Mesendoderm (in vitro differentiated cells): ENCODE results near the gene SH3GL3.

Experiments used
- DNase-seq: peaks from one replicate; pipeline ENCODE4 v3.0.0; 2013
- H2AK5ac ChIP-seq: 2 replicates; pipeline ENCODE4 v1.6.1; 2013; ENCODE audit warnings: low read length, inconsistent platforms
- H2BK120ac ChIP-seq: 2 replicates; pipeline ENCODE4 v1.6.1; 2013; ENCODE audit warnings: low read depth, mild to moderate bottlenecking, low read length, moderate library complexity, mixed read lengths
- H2BK15ac ChIP-seq: replicated peaks from 2 replicates; pipeline ENCODE4 v1.6.1; 2013; ENCODE audit warnings: low read depth, mild to moderate bottlenecking, moderate library complexity
- H2BK5ac ChIP-seq: 2 replicates; pipeline ENCODE4 v1.6.1; 2013; ENCODE audit warnings: low read length, inconsistent platforms
- H3K18ac ChIP-seq: 2 replicates; pipeline ENCODE4 v1.6.1; 2013; ENCODE audit warnings: mild to moderate bottlenecking, low read length, mixed read lengths
- H3K23ac ChIP-seq: one replicate; pipeline ENCODE4 v1.6.1; 2013; ENCODE audit warnings: low read length
- H3K27ac ChIP-seq: 2 replicates; pipeline ENCODE4 v1.5.1; 2013; ENCODE audit warnings: low read depth, mild to moderate bottlenecking, inconsistent platforms, low read length, moderate library complexity
- H3K27me3 ChIP-seq: 2 replicates; pipeline ENCODE4 v1.6.1; 2013; ENCODE audit warnings: low read length, control low read depth, mild to moderate bottlenecking, inconsistent platforms; ENCODE audit not compliant: insufficient read depth, poor library complexity
- H3K36me3 ChIP-seq: 2 replicates; pipeline ENCODE4 v1.6.1; 2013; ENCODE audit warnings: low read length, inconsistent platforms; ENCODE audit not compliant: control insufficient read depth, insufficient read depth
- H3K4ac ChIP-seq: one replicate; pipeline ENCODE4 v1.6.1; 2013; ENCODE audit warnings: low read depth, mild to moderate bottlenecking, low read length, moderate library complexity
- H3K4me1 ChIP-seq: 2 replicates; pipeline ENCODE4 v1.6.1; 2013; ENCODE audit warnings: low read depth, low read length, inconsistent platforms; ENCODE audit not compliant: control insufficient read depth
- H3K4me2 ChIP-seq: 2 replicates; pipeline ENCODE4 v1.6.1; 2013; ENCODE audit warnings: low read length
- H3K4me3 ChIP-seq: 2 replicates; pipeline ENCODE4 v1.5.1; 2013; ENCODE audit warnings: mild to moderate bottlenecking, low read length
- H3K56ac ChIP-seq: one replicate; pipeline ENCODE4 v1.6.1; 2013; ENCODE audit warnings: low read length
- H3K79me1 ChIP-seq: 2 replicates; pipeline ENCODE4 v1.6.1; 2013; ENCODE audit warnings: low read length, inconsistent platforms
- H3K79me2 ChIP-seq: 2 replicates; pipeline ENCODE4 v1.6.1; 2013; ENCODE audit warnings: mild to moderate bottlenecking, low read length; ENCODE audit not compliant: control insufficient read depth, insufficient read depth
- H3K9ac ChIP-seq: 2 replicates; pipeline ENCODE4 v1.6.1; 2013; ENCODE audit warnings: low read length, inconsistent platforms
- H4K5ac ChIP-seq: one replicate; pipeline ENCODE4 v1.6.1; 2013; ENCODE audit warnings: low read length
- H4K8ac ChIP-seq: one replicate; pipeline ENCODE4 v1.6.1; 2013; ENCODE audit warnings: low read depth, mild to moderate bottlenecking, control low read depth, low read length, moderate library complexity
- WGBS: extraction: QIAGEN DNeasy Blood & Tissue Kit; methylation state at CpG from one replicate; pipeline ENCODE4 v1.1.7; 2013; ENCODE audit warnings: low lambda C conversion rate, missing lambda C conversion rate; ENCODE audit not compliant: insufficient coverage; ENCODE audit errors: extremely low coverage; 5-methylcytosine and 5-hydroxymethylcytosine counted together

SH3GL3 gene

GRCh38 chr15:83435782-83436181 lies 11.4 kb upstream of the SH3GL3 start:
- no peak overlapping the region for H2BK5ac ChIP-seq
- no peak overlapping the region for H2AK5ac ChIP-seq
- no CpG with 5 or more reads among the region's 8 CpGs for WGBS
- no peaks in the 10 kb centered on the region for H3K36me3 ChIP-seq
- no peak overlapping the region for H3K56ac ChIP-seq
- H3K79me2 ChIP-seq: no peaks in the 10 kb centered on the region
- no peak overlapping the region for H3K4me3 ChIP-seq
- H3K9ac ChIP-seq: no peak overlapping the region
- H3K23ac ChIP-seq: no peak overlapping the region
- DNase-seq: no peak
- H4K8ac ChIP-seq: no peak overlapping the region
- no peak overlapping the region for H3K4me2 ChIP-seq
- no peak overlapping the region for H2BK120ac ChIP-seq
- no peaks in the 10 kb centered on the region for H3K79me1 ChIP-seq
- H3K4ac ChIP-seq: no peak overlapping the region
- H2BK15ac ChIP-seq: no peak overlapping the region
- no peak overlapping the region for H3K18ac ChIP-seq
- H3K27ac ChIP-seq: no peak overlapping the region
- no peaks in the 10 kb centered on the region for H3K27me3 ChIP-seq
- no peak overlapping the region for H4K5ac ChIP-seq
- no peaks in the 10 kb centered on the region for H3K4me1 ChIP-seq

GRCh38 chr15:83436513-83437158 lies 10.5 kb upstream of the SH3GL3 start:
- no peak overlapping the region for H3K4me2 ChIP-seq
- no peak overlapping the region for H4K5ac ChIP-seq
- no peak overlapping the region for H2AK5ac ChIP-seq
- no peak overlapping the region for H2BK15ac ChIP-seq
- no peak overlapping the region for H2BK5ac ChIP-seq
- H3K9ac ChIP-seq: no peak overlapping the region
- no peaks in the 10 kb centered on the region for H3K79me1 ChIP-seq
- no CpG with 5 or more reads among the region's 6 CpGs for WGBS
- H3K4ac ChIP-seq: no peak overlapping the region
- no peak overlapping the region for H3K23ac ChIP-seq
- H4K8ac ChIP-seq: no peak overlapping the region
- H2BK120ac ChIP-seq: no peak overlapping the region
- no peak overlapping the region for H3K4me3 ChIP-seq
- H3K27me3 ChIP-seq: no peaks in the 10 kb centered on the region
- no peak overlapping the region for H3K56ac ChIP-seq
- H3K18ac ChIP-seq: no peak overlapping the region
- DNase-seq: peak; percentile 44
- H3K4me1 ChIP-seq: no peaks in the 10 kb centered on the region
- no peaks in the 10 kb centered on the region for H3K79me2 ChIP-seq
- H3K36me3 ChIP-seq: no peaks in the 10 kb centered on the region
- no peak overlapping the region for H3K27ac ChIP-seq

- Histone ChIP-seq H3K23ac (no peak overlapping the region), H3K27ac (no peak overlapping the region), H3K36me3 (no peaks in the 10 kb centered on the region), H4K8ac (no peak overlapping the region), H2BK120ac (no peak overlapping the region), H3K9ac (no peak overlapping the region), H3K4ac (no peak overlapping the region), H4K5ac (no peak overlapping the region), H3K56ac (no peak overlapping the region), H3K79me2 (no peaks in the 10 kb centered on the region), H3K79me1 (no peaks in the 10 kb centered on the region), H2BK15ac (no peak overlapping the region), H2AK5ac (no peak overlapping the region), H3K4me1 (no peaks in the 10 kb centered on the region), H3K4me2 (no peak overlapping the region), H2BK5ac (no peak overlapping the region), H3K4me3 (no peak overlapping the region), H3K18ac (no peak overlapping the region), H3K27me3 (no peaks in the 10 kb centered on the region)
- no CpG with 5 or more reads among the region's 5 CpGs for WGBS
- no peak for DNase-seq
Observed at GRCh38 chr15:83443076-83443847, 3.9 kb upstream of the SH3GL3 start.

- no peaks in the 10 kb centered on the region for H3K27me3 ChIP-seq
- DNase-seq: no peak
- no peak overlapping the region for H2BK5ac ChIP-seq
- H3K27ac ChIP-seq: no peak overlapping the region
- peaks cover 8% of the 10 kb centered on the region for H3K4me1 ChIP-seq
- H3K36me3 ChIP-seq: no peaks in the 10 kb centered on the region
- no peaks in the 10 kb centered on the region for H3K79me2 ChIP-seq
- no peak overlapping the region for H3K18ac ChIP-seq
- H3K56ac ChIP-seq: no peak overlapping the region
- H3K4me3 ChIP-seq: no peak overlapping the region
- no peak overlapping the region for H4K8ac ChIP-seq
- H2BK15ac ChIP-seq: no peak overlapping the region
- no peak overlapping the region for H3K23ac ChIP-seq
- H2AK5ac ChIP-seq: no peak overlapping the region
- H2BK120ac ChIP-seq: no peak overlapping the region
- H3K4me2 ChIP-seq: no peak overlapping the region
- no peak overlapping the region for H3K4ac ChIP-seq
- H4K5ac ChIP-seq: no peak overlapping the region
- no peak overlapping the region for H3K9ac ChIP-seq
- H3K79me1 ChIP-seq: no peaks in the 10 kb centered on the region
Observed at GRCh38 chr15:83444936-83445335, 2.2 kb upstream of the SH3GL3 start.

- Histone ChIP-seq H4K5ac (no peak overlapping the region), H3K4me2 (no peak overlapping the region), H2AK5ac (no peak overlapping the region), H2BK120ac (no peak overlapping the region), H3K56ac (no peak overlapping the region), H2BK5ac (no peak overlapping the region), H3K23ac (no peak overlapping the region), H3K79me1 (no peaks in the 10 kb centered on the region), H3K36me3 (no peaks in the 10 kb centered on the region), H3K4me3 (no peak overlapping the region), H2BK15ac (no peak overlapping the region), H3K79me2 (no peaks in the 10 kb centered on the region), H3K27me3 (no peaks in the 10 kb centered on the region), H3K27ac (no peak overlapping the region), H3K18ac (no peak overlapping the region), H3K9ac (no peak overlapping the region), H4K8ac (no peak overlapping the region), H3K4me1 (peaks cover 8% of the 10 kb centered on the region), H3K4ac (no peak overlapping the region)
- DNase-seq: no peak
- WGBS: no CpG with 5 or more reads among the region's 5 CpGs
Observed at GRCh38 chr15:83445643-83446042, 1.5 kb upstream of the SH3GL3 start.
